Muscle of back (tissue), 11 donors: ENCODE data around the gene PIGS. TPM values are rescaled to one million over a fixed set of nuclear protein-coding genes. Genes with fewer than 3 reads are reported as not detected.

Experiments
- DNase-seq, 3 donors: peaks; one replicate each; pipeline versions ENCODE4 v3.0.0 to v3.0.0-alpha.2; 2013
- polyA plus RNA-seq, 10 donors: library from polyadenylated mRNA; unstranded; fragments of 120-200 nt; gene quantifications; one replicate each; pipeline ENCODE4 v1.2.1, GENCODE V29; 2013; ENCODE audit not compliant: insufficient read length in 10 of 10

PIGS gene
- polyA plus RNA-seq, 10 donors = 39.9 to 52.0 (median 44.3) TPM

GRCh38 chr17:28509789-28510188, 61.5 kb downstream of the PIGS start:
- no peak for DNase-seq

- DNase-seq = no peak
Observed at GRCh38 chr17:28508211-28508724, 63.1 kb downstream of the PIGS start.

- DNase-seq = no peak
Observed at GRCh38 chr17:28507567-28508203, 63.6 kb downstream of the PIGS start.

GRCh38 chr17:28506763-28507487, 64.4 kb downstream of the PIGS start:
- no peak for DNase-seq

- no peak for DNase-seq
Observed at GRCh38 chr17:28505986-28506665, 65.2 kb downstream of the PIGS start, which contains the start of gene FOXN1. FOXN1 (plus strand) TSS chr17:28506348; CDS start chr17:28523970, 17,622 bp downstream.

- no peak for DNase-seq
Observed at GRCh38 chr17:28503420-28503819, 67.9 kb downstream of the PIGS start.

Other genes with a start within 250 kb of the PIGS start
- 10 to 100 TPM; 28.0 to 42.7 (median 32.9) TPM for gene IFT20, start 236.1 kb downstream of the PIGS start, polyA plus RNA-seq
- gene TNFAIP1, start 235.8 kb downstream of the PIGS start, polyA plus RNA-seq = 10 to 100 TPM; 29.7 to 37.1 (median 33.2) TPM
- gene POLDIP2, start 214.0 kb downstream of the PIGS start, polyA plus RNA-seq = 10 to 100 TPM; 56.1 to 63.1 (median 58.0) TPM
- not detected for gene SEBOX, start 206.3 kb downstream of the PIGS start, polyA plus RNA-seq
- gene VTN, start 201.2 kb downstream of the PIGS start, polyA plus RNA-seq = 1 to 10 TPM in 1 of 10 donors, under 1 TPM in 9; 0.17 to 2.7 (median 0.46) TPM
- gene SARM1, start 199.8 kb downstream of the PIGS start, polyA plus RNA-seq = 1 to 10 TPM; 4.8 to 8.5 (median 5.8) TPM
- 1 to 10 TPM; 6.1 to 9.6 (median 8.3) TPM for gene SLC46A1, start 165.3 kb downstream of the PIGS start, polyA plus RNA-seq
- not detected for gene SLC13A2, start 97.9 kb downstream of the PIGS start, polyA plus RNA-seq
- gene FOXN1, start 65.2 kb downstream of the PIGS start, polyA plus RNA-seq = 1 to 10 TPM in 2 of 10 donors, not detected in 8; 2.5 to 3.0 TPM
- 10 to 100 TPM; 10.8 to 19.5 (median 13.1) TPM for gene UNC119, start 18.9 kb downstream of the PIGS start, polyA plus RNA-seq
- 1 to 10 TPM in 9 of 10 donors, under 1 TPM in 1; 0.92 to 5.1 (median 1.9) TPM for gene ALDOC, start 5.4 kb upstream of the PIGS start, polyA plus RNA-seq
- gene SPAG5, start 27.5 kb upstream of the PIGS start, polyA plus RNA-seq = 10 to 100 TPM; 17.8 to 34.4 (median 23.2) TPM
- 10 to 100 TPM in 6 of 10 donors, 1 to 10 TPM in 4; 7.0 to 25.1 (median 12.3) TPM for gene RSKR, start 42.7 kb upstream of the PIGS start, polyA plus RNA-seq
- gene BLTP2, start 73.6 kb upstream of the PIGS start, polyA plus RNA-seq = 10 to 100 TPM; 46.8 to 61.9 (median 56.0) TPM
- gene SDF2, start 90.4 kb upstream of the PIGS start, polyA plus RNA-seq = 10 to 100 TPM; 31.3 to 48.9 (median 39.7) TPM
- gene SUPT6H, start 90.7 kb upstream of the PIGS start, polyA plus RNA-seq = 10 to 100 TPM; 36.8 to 47.7 (median 41.7) TPM
- 1 to 10 TPM; 1.7 to 5.3 (median 2.6) TPM for gene PROCA1, start 140.4 kb upstream of the PIGS start, polyA plus RNA-seq
- 100 to 1,000 TPM in 1 of 10 donors, 10 to 100 TPM in 9; 53.1 to 117 (median 77.2) TPM for gene RAB34, start 146.3 kb upstream of the PIGS start, polyA plus RNA-seq
- gene RPL23A, start 148.5 kb upstream of the PIGS start, polyA plus RNA-seq = 1,000 to 10,000 TPM; 1,123 to 1,773 (median 1,454) TPM
- gene TLCD1, start 154.7 kb upstream of the PIGS start, polyA plus RNA-seq = 1 to 10 TPM; 2.3 to 6.0 (median 4.1) TPM
- 1 to 10 TPM; 1.3 to 4.2 (median 2.7) TPM for gene NEK8, start 157.3 kb upstream of the PIGS start, polyA plus RNA-seq
- gene TRAF4, start 172.5 kb upstream of the PIGS start, polyA plus RNA-seq = 10 to 100 TPM; 40.0 to 73.0 (median 52.8) TPM